Stimulated activated CD4-positive, alpha-beta T cell treated with anti-CD3 and anti-CD28 coated beads, TNF-alpha, amount 100 ng/mL, for 1 hour (primary cell): ENCODE data around the gene ZNF277.

Experiments
- DNase-seq, 3 donors: peaks; one replicate each; pipeline ENCODE4 v3.0.0-alpha.2; 2020; ENCODE audit warnings: low read depth in 3 of 3, low spot score in 1 of 3

ZNF277 gene

DNA sequence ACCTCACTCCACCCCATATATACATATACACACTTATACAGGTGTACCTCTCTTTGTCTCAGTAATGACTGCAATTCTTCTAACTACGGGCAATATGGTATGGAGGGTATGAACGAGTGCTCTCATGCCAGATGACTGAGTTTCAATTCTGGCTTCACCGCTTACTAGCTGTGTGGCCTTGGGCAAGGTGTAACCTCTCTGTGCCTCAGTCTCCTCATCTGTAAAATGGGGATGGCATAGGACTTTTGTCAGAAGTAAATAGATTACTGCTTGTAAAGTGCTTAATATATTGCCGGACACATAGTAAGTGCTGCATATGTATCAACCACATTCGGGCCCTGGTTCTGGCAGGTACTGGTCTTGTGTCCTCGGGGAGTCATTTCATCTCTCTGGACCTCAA is 183.7 kb downstream of the ZNF277 start:
- no peak for DNase-seq

DNA sequence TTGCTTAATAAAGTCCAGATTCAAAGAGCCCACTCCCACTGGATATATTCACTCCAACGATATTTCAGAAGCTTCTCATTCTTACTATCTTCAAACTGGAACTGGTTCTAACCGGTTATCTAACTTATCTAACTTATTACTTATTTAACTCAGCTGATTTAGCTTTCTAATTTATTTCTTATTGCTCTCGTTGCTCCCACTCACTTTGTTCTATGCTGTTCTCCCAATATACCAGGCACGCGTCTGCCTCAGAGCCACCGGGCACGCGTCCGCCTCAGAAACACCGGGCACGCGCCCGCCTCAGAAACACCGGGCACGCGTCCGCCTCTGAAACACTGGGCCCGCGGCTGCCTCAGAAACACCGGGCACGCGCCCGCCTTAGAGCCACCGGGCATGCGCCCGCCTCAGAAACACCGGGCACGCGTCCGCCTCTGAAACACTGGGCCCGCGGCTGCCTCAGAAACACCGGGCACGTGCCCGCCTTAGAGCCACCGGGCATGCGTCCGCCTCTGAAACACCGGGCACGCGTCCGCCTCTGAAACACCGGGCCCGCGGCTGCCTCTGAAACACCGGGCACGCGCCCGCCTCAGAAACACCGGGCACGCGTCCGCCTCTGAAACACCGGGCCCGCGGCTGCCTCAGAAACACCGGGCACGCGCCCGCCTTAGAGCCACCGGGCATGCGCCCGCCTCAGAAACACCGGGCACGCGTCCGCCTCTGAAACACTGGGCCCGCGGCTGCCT is 184.8 kb downstream of the ZNF277 start:
- DNase-seq, result peak in 2 of 3 donors; percentile 24 to 46

DNA sequence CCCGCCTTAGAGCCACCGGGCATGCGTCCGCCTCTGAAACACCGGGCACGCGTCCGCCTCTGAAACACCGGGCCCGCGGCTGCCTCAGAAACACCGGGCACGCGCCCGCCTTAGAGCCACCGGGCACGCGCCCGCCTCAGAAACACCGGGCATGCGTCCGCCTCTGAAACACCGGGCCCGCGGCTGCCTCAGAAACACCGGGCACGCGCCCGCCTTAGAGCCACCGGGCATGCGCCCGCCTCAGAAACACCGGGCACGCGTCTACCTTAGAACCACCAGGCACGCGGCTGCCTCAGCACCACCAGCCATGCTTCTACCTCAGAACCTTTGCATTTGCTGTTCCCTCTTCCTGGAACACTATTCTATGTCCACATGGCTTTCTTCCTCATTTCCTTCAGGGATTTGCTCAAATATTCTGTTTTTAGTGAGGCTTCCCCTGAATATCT is 185.4 kb downstream of the ZNF277 start:
- DNase-seq, result peak; percentile 13 to 55 (median 36)
